Measurements from ENCODE around the gene C1QTNF1. TPM values are rescaled to one million over a fixed set of nuclear protein-coding genes. Genes with fewer than 3 reads are reported as not detected.

Gene C1QTNF1
- total and polyA plus RNA-seq, 2 donors (not counting 1 experiment from before 2014, with no cell fraction given) = not detected

- H3K27me3 ChIP-seq (replicated peaks in 1 of 4; ENCODE audit: control extremely low read depth in 1 of 4, control insufficient read depth in 3 of 4, insufficient read depth in 4 of 4, low read length in 3 of 4) = peaks cover 0 to 52% (median 10%) of the 10 kb centered on the region in 4 experiments
- H3K4me3 ChIP-seq (ENCODE audit: control extremely low read depth in 1 of 5, extremely low read depth in 1 of 5, insufficient read depth in 1 of 5, low read depth in 2 of 5, low read length in 4 of 5) = no peak overlapping the region
- H3K27me3 Mint-ChIP-seq = peaks cover 63% of the 10 kb centered on the region
- H3K27ac Mint-ChIP-seq = no peak overlapping the region
- no peak for TF ChIP-seq EZH2 (IDR thresholded peaks at IDR 0.05; ENCODE audit: borderline replicate concordance, insufficient read depth, low read depth, low read length, poor library complexity, severe bottlenecking)
- no peak for TF ChIP-seq CTCF (IDR thresholded peaks at IDR 0.05)
- no peaks in the 10 kb centered on the region for H3K9me3 Mint-ChIP-seq (ENCODE audit: insufficient read depth)
- no peak overlapping the region for H3K4me3 Mint-ChIP-seq
- WGBS (ENCODE audit: insufficient coverage) = 82% methylated on average over 13 of the region's 17 CpGs
- ChIA-PET POLR2A (no interaction called here), CTCF (interaction anchor here (2.5 kb wide), 1 partner anchor 16 kb away, joined by 7 read pairs; no protein-coding TSS in a partner anchor)
- no peak overlapping the region for H3K27ac ChIP-seq (ENCODE audit: low read length in 2 of 2)
- H4K20me1 ChIP-seq (ENCODE audit: control insufficient read depth, insufficient read depth, low read length, poor library complexity, severe bottlenecking) = no peaks in the 10 kb centered on the region
- H3K9ac ChIP-seq (ENCODE audit: low read length) = no peak overlapping the region
- peaks cover 10 to 12% of the 10 kb centered on the region in 2 donors for H3K4me1 ChIP-seq (ENCODE audit: control insufficient read depth in 2 of 2, insufficient read depth in 2 of 2, low read length in 2 of 2)
- H2AFZ ChIP-seq (ENCODE audit: insufficient read depth, low read depth, low read length, poor library complexity, severe bottlenecking) = no peak overlapping the region
- H3K4me2 ChIP-seq (replicated peaks; ENCODE audit: low read depth, low read length, poor library complexity, severe bottlenecking) = no peak overlapping the region
- H3K9me3 ChIP-seq (ENCODE audit: control extremely low read depth in 1 of 3, control insufficient read depth in 2 of 3, insufficient read depth in 1 of 3, low read length in 2 of 3) = peaks cover 0 to 4% (median 0%) of the 10 kb centered on the region in 3 donors
- peaks cover 7% of the 10 kb centered on the region for H3K4me1 Mint-ChIP-seq
- intact Hi-C loops (cut with micrococcal nuclease) = no loop called here
- DNase-seq = no peak
- H3K36me3 ChIP-seq (replicated peaks in 1 of 2; ENCODE audit: control extremely low read depth in 1 of 2, control insufficient read depth in 1 of 2, extremely low read depth in 1 of 2, insufficient read depth in 2 of 2, low read length in 1 of 2) = no peaks in the 10 kb centered on the region
- no peak for ATAC-seq (ENCODE audit: low read depth)
- H3K79me2 ChIP-seq (ENCODE audit: control insufficient read depth, insufficient read depth, low read length) = no peaks in the 10 kb centered on the region
These were observed 4.7 kb downstream of the C1QTNF1 start for GRCh38 chr17:79028496-79029326.

DNA sequence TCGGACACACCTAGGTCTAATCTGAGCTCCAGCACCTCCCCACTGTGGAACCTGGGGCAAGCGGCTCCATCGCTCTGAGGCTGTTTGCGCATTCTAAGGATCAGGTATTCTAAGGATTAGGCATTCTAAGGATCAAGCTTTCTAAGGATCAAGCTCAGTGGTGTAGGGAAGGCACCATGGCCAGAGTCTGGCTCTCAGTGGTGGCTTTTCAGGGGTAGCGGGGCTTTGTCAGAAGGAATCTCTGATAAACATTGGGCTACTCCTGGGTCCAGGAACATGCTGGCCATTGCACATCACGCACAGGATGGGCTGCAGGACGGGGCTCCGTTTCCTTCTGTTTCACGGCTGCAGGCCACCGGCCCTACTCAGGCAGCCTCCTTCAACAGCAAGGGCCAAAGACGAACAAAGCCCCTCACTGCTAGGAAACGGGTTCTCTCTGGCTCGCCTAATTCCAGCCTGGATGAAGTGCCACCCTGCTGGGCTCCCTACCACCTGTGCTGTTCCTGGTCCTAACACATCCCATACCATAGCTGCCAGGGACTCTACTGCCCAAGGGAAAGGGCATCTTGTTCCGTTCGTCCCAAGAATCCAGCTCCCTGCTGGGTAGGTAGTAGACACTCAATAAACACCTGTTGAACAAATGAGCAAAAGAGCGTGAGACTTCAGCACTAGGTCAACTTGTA, 5.5 kb downstream of the C1QTNF1 start:
- H3K27me3 ChIP-seq (replicated peaks in 1 of 4; ENCODE audit: control extremely low read depth in 1 of 4, control insufficient read depth in 3 of 4, insufficient read depth in 4 of 4, low read length in 3 of 4) = peaks cover 0 to 45% (median 6%) of the 10 kb centered on the region in 4 experiments
- H3K4me2 ChIP-seq (replicated peaks; ENCODE audit: low read depth, low read length, poor library complexity, severe bottlenecking) = no peak overlapping the region
- Mint-ChIP-seq H3K9me3 (ENCODE audit: insufficient read depth) (no peaks in the 10 kb centered on the region), H3K4me1 (peaks cover 4% of the 10 kb centered on the region), H3K27ac (no peak overlapping the region), H3K4me3 (no peak overlapping the region), H3K27me3 (peaks cover 59% of the 10 kb centered on the region)
- no peak overlapping the region for H2AFZ ChIP-seq (ENCODE audit: insufficient read depth, low read depth, low read length, poor library complexity, severe bottlenecking)
- 96% methylated on average over 16 of the region's 16 CpGs for WGBS (ENCODE audit: insufficient coverage)
- no peak for TF ChIP-seq CTCF (IDR thresholded peaks at IDR 0.05)
- TF ChIP-seq EZH2 (IDR thresholded peaks at IDR 0.05; ENCODE audit: borderline replicate concordance, insufficient read depth, low read depth, low read length, poor library complexity, severe bottlenecking) = no peak
- H3K4me3 ChIP-seq (ENCODE audit: control extremely low read depth in 1 of 5, extremely low read depth in 1 of 5, insufficient read depth in 1 of 5, low read depth in 2 of 5, low read length in 4 of 5) = no peak overlapping the region
- H3K36me3 ChIP-seq (replicated peaks in 1 of 2; ENCODE audit: control extremely low read depth in 1 of 2, control insufficient read depth in 1 of 2, extremely low read depth in 1 of 2, insufficient read depth in 2 of 2, low read length in 1 of 2) = no peaks in the 10 kb centered on the region
- no peak for ATAC-seq (ENCODE audit: low read depth)
- no peak for DNase-seq
- ChIA-PET CTCF (no interaction called here), POLR2A (no interaction called here)
- peaks cover 0 to 4% (median 0%) of the 10 kb centered on the region in 3 donors for H3K9me3 ChIP-seq (ENCODE audit: control extremely low read depth in 1 of 3, control insufficient read depth in 2 of 3, insufficient read depth in 1 of 3, low read length in 2 of 3)
- H3K4me1 ChIP-seq (ENCODE audit: control insufficient read depth in 2 of 2, insufficient read depth in 2 of 2, low read length in 2 of 2) = peaks cover 6% of the 10 kb centered on the region in 2 donors
- no peak overlapping the region for H3K9ac ChIP-seq (ENCODE audit: low read length)
- H3K27ac ChIP-seq (ENCODE audit: low read length in 2 of 2) = no peak overlapping the region
- H4K20me1 ChIP-seq (ENCODE audit: control insufficient read depth, insufficient read depth, low read length, poor library complexity, severe bottlenecking) = no peaks in the 10 kb centered on the region
- H3K79me2 ChIP-seq (ENCODE audit: control insufficient read depth, insufficient read depth, low read length) = no peaks in the 10 kb centered on the region
- intact Hi-C loops (cut with micrococcal nuclease) = no loop called here

All from B cell (primary cell).